Anterior cingulate cortex (tissue), 58 donors: Measurements from ENCODE around the gene KIZ.

Experiments used
- DNase-seq, 58 donors: peaks; one replicate each; lab custom pipeline; 2025; lab: John Stamatoyannopoulos, UW

Gene KIZ

GRCh38 chr20:21103582-21104465 is 22.1 kb upstream of the KIZ start:
- DNase-seq = no peak

DNA sequence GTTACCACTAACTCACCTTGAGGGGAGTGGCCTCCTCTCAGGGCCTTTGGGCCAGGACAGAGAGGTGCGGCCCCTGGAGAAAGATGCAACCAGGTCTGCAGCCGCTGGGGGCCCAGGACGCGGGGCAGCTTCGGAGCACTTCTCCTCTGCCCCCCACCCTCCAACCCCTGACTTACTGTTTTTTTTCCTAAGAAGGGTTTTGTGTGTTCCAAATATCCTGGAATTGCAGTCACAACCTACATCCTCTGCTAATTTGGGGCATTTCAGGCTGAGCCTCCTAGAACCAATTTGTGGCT is 21.5 kb upstream of the KIZ start:
- no peak for DNase-seq

- DNase-seq = no peak
These were observed 21.0 kb upstream of the KIZ start for GRCh38 chr20:21104921-21105320.

DNA sequence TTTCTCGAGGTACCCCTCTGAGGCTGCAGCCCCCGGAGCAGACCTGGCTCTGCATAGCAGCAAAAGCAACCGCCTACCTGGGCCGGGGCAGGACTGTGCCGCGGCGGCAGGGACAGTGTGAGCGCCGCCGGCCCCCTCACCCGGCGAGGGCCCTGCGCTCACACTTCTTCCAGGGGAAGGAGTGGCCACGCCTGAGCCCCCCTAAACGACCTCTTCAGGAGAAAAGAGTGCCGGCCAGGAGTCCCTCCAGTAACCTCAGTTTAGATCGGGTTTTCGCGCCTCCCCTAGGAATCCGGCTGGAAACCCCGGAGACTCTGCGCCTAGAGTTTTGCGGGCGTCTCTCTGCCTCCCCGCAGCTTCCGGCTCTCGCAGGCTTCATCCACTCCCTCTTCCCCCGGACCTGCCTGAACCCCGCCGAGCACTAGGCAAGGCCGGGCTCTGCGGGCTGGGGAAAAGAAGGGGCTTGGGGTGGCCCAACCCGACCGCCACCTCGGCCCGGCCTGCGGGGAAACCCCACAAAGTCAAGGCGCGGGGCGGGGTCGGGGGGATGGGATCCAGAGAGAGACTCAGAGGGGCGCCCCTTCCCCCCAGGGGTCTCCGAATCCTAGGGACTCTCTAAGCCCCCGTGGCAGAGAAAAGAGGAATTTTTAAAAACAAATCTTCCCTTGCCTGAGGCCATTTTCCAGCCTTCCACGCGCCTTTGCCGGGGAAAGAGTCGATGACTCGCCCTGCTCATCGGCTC is 20.3 kb upstream of the KIZ start:
- DNase-seq = peak in 1 of 58 donors; percentile 9

DNA sequence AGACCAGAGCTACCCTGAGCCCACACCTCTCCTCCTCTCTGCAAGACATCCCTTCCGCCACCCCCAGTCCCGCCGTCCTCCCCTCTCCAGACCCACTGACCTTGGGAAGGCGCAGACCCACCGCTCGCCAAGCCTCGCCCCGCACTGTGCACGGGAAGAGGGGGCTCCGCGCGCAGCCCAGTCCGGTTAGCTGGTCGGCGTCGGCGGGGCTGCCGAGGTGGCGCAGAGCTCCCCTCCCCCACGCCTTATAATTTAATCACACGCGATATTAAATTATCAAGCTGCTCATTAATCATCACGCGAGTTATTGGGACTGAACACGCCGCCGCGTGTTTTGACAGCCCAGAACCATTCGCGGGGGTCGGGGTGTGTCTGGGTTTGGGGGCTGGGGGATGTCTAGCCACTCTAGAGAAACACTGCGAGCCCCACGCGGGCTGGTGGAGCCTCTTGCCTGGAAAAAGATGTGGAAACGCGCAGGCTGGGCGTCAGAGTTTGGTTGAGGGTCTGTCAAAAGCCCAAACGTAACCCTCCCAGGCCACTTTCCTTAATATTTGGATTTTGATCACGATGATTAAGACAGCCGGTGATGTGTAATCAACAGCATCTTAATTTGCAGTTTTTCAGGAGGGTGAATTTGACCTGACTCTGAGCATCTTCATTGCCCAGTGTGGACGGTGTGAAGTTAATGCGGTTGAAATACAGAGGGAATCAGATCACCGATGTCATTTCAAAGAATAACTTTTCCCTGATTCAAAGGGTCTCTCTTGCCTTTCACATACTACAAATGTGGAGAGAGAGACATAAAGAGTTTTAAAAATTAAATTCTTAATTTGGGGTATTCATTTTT is 19.5 kb upstream of the KIZ start, which contains the start of gene LINC00237:
Gene LINC00237 (minus strand): TSS at position 188 of the 847 bp plus-strand sequence.
- no peak for DNase-seq

- DNase-seq = no peak
These were observed 16.7 kb upstream of the KIZ start for GRCh38 chr20:21109144-21109543.

DNA sequence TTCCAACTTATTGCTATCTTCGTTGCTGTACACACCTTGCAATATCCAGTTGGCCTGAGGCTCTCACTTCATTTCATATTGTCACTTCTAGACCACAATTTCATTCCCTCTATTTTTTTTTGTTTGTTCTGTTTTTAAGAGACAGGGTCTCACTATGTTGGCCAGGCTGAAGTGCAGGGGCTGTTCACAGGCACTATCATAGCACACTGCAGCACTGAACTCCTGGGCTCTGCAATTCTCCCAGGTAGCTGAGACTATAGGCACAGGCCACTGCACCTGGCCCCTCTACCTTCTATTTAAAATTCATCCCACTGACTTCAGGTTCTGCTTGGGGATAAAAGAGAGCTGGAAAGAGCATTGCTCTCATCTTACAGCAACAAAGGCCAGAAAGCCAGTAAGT is 15.1 kb upstream of the KIZ start:
- no peak for DNase-seq

DNA sequence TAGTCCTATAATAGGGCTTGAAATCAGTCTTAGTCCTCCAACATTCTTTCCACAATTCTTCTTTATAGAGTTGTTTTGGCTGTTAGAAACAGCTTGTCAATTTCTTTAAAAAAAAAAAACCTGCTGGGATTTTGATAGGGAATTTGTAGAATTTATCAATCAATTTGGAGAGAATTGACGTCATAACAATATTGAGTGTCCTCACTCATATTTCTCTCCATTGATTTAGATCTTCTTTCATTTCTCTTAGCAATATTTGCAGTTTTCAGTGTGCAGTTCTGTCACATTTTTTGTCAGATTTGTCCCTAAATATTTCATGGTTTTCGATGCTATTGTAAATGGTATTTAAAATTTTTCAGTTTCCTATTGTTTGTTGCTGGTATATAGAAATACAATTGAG is 14.5 kb upstream of the KIZ start:
- no peak for DNase-seq

- DNase-seq = no peak
These were observed 12.2 kb upstream of the KIZ start for GRCh38 chr20:21113697-21114096.

DNA sequence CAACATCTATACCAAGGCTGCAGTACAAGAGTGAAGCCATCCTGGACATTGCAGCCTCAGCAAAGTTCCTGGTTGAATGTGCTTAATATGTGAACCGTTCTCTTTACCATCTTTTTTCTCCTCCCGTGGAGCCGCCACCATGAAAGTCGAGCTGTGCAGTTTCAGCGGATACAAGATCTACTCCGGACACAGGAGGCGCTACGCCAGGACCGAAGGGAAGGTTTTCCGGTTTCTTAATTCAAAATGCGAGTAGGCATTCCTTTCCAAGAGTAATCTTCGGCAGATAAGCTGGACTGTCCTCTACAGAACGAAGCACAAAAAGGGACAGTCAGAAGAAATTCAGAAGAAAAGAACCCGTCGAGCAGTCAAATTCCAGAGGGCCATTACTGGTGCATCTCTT is 11.3 kb upstream of the KIZ start:
- no peak for DNase-seq

DNA sequence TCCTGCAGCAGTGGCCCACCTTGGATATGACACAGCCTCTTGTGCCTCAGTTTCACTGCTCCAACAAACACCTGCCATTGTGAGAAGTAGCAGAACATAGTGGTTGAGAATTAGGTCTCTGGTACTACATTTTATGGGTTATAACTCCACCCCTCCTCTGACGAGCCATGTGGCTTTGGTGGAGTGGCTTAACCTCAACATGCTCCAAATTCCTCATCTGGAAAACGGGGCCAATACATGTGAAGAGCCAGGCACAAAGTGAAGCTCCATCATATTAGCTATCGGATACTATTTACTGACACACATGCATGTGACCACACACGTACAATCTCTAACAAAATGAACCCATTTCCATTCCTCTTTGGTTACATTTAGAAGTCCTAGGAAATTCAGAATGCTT is 8.4 kb upstream of the KIZ start:
- no peak for DNase-seq

- DNase-seq = no peak
These were observed 7.7 kb upstream of the KIZ start for GRCh38 chr20:21118138-21118537.

GRCh38 chr20:21118782-21119181 is 7.1 kb upstream of the KIZ start:
- no peak for DNase-seq

- DNase-seq = no peak
These were observed 1.7 kb upstream of the KIZ start for GRCh38 chr20:21124190-21124589.

DNA sequence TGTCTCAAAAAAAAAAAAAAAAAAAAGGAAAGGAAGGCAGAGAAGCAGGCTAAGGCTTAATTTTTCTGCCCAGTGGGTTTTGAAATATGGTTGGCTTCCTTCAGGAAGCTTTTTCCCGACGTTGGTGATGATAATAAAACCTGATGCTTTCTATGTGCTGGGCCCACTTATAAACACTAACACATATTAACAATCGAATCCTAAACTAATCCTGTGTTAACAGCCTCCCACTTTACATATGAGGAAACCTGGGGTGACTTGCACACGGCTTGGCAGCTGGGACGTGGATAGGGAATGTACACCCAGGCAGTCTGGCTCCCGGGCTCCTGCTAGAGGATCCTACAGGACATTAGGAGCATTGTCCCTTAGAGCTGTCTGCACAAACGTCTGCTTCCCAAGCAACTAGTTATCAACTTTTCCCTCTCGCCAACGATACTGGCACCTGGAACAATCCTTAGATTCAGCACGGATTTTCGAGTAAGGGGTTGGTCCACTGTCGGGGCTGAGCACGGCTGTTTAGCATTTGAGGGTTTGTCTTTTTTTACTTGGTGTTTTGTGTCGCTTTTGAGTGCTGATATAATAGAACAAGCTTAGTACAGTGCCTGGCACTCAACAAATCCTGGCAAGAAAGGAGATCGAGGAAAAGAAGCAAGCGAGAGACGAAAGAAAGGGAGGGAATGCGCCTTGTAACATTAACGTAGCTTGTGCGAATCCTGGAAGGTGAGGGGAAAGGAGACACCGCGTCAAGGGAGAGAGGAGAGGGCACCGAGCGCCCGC is 622 bp upstream of the KIZ start:
- peak in 24 of 58 donors; percentile 13 to 74 (median 40) for DNase-seq

GRCh38 chr20:21126581-21126870 is 644 bp downstream of the KIZ start:
- DNase-seq = peak in 2 of 58 donors; percentile 40 to 46

- DNase-seq = no peak
These were observed 1.5 kb downstream of the KIZ start for GRCh38 chr20:21127201-21127981.

DNA sequence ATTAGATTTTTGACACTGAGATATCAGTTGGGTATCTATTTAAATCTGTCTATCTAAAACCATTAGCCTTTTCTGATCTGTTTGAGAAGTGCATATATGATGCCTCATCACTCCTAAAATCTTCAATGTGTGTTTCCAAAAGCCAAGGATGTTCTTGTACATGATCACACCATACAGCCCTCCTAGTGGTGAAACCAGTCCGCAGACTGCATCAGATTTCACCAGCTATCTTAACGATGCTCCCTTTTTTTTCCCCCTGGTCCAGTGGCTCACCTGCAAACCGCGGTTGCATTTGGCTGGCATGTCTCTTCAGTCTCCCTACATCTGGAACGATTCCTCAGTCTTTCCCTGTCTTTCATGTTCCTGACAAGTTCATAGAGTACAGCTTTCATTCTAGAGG is 4.0 kb downstream of the KIZ start:
- no peak for DNase-seq

DNA sequence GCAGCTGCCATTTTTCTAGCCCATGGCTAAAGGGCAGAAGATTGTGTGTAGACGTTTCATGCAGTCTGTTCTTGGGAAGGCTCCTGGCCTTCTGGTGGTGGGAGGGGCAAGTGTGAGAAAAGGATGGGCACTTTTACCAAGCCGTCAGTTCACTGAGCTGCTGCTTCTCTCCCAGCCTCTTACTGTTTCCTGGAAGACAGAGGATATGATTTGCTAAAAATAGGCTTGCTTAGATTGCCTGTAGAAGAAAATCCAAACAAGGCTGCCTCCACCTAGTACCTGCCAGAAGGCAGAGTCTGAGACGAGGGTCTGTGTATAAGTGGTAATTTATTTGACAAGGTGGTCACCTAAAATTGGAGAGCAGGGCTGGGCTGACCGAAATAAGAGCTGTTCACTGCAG is 7.5 kb downstream of the KIZ start:
- DNase-seq = no peak
